Fibroblast of mammary gland (primary cell): ENCODE measurements around the gene TAS2R40.

Experiments
- DNase-seq: peaks from one replicate; pipeline ENCODE4 v3.0.0-alpha.2; 2010; ENCODE audit warnings: low read depth
- H3K4me3 ChIP-seq: 2 replicates; pipeline ENCODE4 v1.5.1; 2011; ENCODE audit warnings: low read depth, mild to moderate bottlenecking, low read length, moderate library complexity; ENCODE audit not compliant: control insufficient read depth
- CTCF ChIP-seq: conservative IDR thresholded peaks from 2 replicates; pipeline ENCODE4 v1.5.1; 2011; ENCODE audit warnings: low read depth, low read length, inconsistent platforms; ENCODE audit not compliant: control insufficient read depth, insufficient read depth

TAS2R40 gene

DNA sequence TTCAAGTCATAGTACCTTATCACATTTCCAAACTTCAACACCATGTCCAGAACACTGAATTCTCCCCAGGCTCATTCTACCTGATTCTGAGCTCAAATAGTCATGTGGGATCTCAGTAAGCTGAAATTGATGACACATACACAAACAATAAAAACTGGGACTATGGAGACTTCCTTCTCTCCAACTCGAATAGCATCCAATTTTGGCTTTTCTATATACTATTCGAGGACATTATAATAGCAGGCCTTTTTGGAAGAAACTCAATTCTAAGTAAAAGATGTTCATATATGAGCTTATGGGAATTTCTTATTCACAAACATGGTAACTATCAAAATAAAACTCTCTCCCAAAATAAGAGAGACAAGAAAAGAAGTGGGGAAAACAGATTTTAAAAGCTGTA lies 551 bp upstream of the TAS2R40 start:
- no peak for TF ChIP-seq CTCF
- no peak for DNase-seq
- H3K4me3 ChIP-seq = no peak overlapping the region

DNA sequence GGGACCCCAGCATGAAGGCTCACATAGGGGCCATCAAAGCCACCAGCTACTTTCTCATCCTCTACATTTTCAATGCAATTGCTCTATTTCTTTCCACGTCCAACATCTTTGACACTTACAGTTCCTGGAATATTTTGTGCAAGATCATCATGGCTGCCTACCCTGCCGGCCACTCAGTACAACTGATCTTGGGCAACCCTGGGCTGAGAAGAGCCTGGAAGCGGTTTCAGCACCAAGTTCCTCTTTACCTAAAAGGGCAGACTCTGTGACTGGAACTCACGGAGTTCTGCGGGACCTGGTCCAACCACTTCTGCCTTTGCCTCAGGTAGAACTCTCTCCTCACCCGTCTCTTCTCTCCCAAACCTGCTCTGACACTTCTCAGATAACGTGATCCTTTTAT lies 945 bp downstream of the TAS2R40 start:
- no peak overlapping the region for H3K4me3 ChIP-seq
- TF ChIP-seq CTCF = no peak
- DNase-seq = no peak

DNA sequence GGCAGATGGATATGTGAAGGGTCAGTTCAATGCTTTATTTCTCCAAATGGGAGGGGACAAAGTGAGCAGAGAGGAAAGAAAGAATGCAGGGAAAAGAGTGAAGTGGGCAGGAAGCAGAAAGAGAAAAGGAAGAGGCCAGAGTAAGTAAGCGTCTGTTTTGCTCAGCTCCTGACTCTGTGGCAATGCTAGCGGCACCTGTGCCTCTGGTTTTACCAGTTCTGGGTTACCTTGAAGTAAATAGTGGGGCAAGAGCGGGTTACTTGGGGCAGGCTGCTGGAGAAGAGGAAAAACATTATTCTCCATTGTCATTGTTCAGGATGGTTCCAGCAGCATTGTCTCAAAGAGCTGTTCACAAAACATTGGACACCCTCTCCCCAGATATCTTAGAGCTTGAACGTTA lies 1.9 kb downstream of the TAS2R40 start:
- DNase-seq = no peak
- TF ChIP-seq CTCF = no peak
- no peak overlapping the region for H3K4me3 ChIP-seq

DNA sequence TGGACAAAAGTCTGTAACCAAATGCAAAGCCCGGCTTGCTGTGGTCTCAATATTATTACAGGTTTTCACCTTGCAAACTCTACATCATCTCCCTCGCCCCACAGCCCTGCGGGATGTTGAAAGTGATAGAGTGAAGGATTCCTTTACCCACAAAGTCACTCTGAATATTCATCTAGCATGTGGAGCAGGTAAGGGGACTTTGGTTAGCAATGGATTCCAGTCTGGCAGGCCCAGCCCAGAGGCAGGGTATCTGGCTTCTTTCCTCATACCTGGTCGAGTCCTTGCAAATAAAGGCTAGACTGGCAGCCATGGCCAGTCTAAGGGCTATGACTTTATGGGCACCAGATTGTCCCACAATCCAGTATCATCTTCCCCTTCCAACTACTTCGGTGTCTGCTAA lies 3.2 kb downstream of the TAS2R40 start:
- no peak for TF ChIP-seq CTCF
- H3K4me3 ChIP-seq = no peak overlapping the region
- DNase-seq = no peak

DNA sequence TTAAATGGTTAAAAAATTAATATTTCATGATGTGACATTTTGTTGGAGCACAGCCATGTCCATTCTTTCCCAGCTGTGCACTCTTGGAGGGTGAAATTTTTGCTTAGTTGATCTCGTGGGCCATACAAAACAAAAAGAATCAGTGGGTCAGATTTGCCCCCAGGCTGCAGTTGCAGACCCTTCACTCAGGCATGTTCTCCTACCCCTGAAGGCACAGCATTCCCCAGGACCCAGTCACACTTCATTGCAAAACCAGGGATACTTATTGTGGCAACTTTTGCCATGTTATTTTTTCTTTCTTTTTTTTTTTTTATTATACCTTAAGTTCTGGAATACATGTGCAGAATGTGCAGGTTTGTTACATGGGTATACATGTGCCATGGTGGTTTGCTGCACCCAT lies 6.0 kb downstream of the TAS2R40 start:
- no peak for TF ChIP-seq CTCF
- DNase-seq = no peak
- no peak overlapping the region for H3K4me3 ChIP-seq

DNA sequence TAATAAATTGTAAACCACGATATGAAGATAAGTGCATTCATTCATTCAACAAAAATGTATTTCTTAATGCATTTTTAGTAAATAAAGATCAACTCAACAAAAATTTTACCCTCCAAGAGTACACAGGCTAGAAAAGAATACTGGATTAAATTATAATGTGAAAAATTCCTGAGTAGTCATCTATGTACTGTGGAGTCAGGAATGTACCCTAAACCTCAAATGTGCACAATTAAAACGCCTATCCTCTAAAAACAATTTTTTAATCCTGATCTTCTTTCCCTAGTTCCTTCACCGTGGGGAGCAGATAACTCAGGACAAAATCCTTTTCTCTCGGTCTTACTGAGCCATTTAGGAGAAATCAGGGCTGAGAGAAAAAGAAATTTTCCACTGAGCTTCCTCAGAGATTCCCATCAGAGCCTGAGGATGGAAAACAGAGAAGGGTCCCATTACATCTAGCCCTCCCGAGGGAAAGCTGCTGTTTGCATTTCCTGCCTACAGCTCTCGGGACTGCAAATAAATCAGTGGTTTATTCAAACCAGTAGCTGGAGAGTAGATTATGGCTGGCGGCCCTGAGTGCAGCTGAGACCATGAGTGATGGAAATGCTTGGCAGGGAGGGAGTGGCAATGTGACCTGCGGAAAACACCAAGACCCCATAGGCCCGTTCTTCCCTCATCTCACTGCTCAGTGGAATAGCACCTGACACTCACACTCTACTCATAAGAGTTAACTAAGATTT lies 7.4 kb downstream of the TAS2R40 start:
- TF ChIP-seq CTCF = no peak
- H3K4me3 ChIP-seq = no peak overlapping the region

GRCh38 chr7:143230602-143231457 lies 9.0 kb downstream of the TAS2R40 start:
- no peak overlapping the region for H3K4me3 ChIP-seq
- DNase-seq = no peak
- no peak for TF ChIP-seq CTCF

More for the DNA sequence above, 7.4 kb downstream of the TAS2R40 start:
- DNase-seq = no peak
